Measurements from ENCODE around the gene HBE1. TPM values are rescaled to one million over a fixed set of nuclear protein-coding genes. Genes with fewer than 3 reads are reported as not detected.

The HBE1 gene
- total and polyA plus RNA-seq, 9 of the 15 experiments (the other 6 are each of a cell fraction or from before 2014, with no cell fraction given): 612 to 10,250 (median 2,181) TPM

DNA sequence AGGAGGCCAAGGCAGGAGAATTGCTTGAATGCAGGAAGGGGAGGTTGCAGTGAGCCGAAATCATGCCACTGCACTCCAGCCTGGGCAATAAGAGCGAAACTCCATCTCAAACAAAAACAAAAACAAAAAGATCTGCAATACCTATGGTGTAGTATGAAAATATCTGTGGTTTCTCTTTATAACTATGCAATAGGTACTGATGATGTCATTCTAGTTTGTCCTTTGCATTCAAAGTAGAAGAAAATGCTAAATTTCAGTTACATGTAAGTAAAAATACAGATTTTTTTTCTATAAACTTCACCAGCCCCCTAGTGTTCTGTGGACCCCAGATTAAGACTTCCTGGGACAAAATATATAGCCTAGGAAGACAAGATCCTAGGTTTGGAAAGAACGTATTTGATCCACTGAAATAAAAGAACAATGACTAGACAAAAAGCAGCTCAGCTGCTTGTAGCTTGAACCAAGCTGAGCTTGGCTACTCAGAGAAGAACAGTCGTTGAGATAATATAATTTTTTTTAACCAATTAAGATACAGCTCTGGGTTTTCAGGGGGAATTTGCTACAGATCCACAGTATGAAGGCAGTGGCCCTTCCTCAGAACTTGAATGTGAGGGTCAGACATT lies 2.8 kb upstream of the HBE1 start (continued):
- no peak for TF ChIP-seq USF1 (CRISPR knock-in tag; IDR thresholded peaks at IDR 0.05)
- TF ChIP-seq MEF2A (IDR thresholded peaks at IDR 0.05; ENCODE audit: control insufficient read depth, low read depth, low read length): no peak
- TF ChIP-seq HNRNPLL (IDR thresholded peaks at IDR 0.05; ENCODE audit: low read depth, low read length, poor library complexity, severe bottlenecking): no peak
- TF ChIP-seq ZNF644 (tag; IDR thresholded peaks at IDR 0.05; ENCODE audit: low read depth): no peak
- 0 out of 2 replicates have a peak, but pooled peaks have one; percentile 18 for TF ChIP-seq SMAD4 (CRISPR knock-in tag; conservative IDR thresholded peaks at IDR 0.05)
- no peak for TF ChIP-seq YBX1 (IDR thresholded peaks at IDR 0.05)
- TF ChIP-seq DMBX1 (CRISPR knock-in tag; IDR thresholded peaks at IDR 0.05; ENCODE audit: borderline replicate concordance): 0 out of 2 replicates have a peak, but pooled peaks have one; percentile 38
- TF ChIP-seq, protein P1, sequence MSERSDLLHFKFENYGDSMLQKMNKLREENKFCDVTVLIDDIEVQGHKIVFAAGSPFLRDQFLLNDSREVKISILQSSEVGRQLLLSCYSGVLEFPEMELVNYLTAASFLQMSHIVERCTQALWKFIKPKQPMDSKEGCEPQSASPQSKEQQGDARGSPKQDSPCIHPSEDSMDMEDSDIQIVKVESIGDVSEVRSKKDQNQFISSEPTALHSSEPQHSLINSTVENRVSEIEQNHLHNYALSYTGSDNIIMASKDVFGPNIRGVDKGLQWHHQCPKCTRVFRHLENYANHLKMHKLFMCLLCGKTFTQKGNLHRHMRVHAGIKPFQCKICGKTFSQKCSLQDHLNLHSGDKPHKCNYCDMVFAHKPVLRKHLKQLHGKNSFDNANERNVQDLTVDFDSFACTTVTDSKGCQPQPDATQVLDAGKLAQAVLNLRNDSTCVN (CRISPR knock-in tag; IDR thresholded peaks at IDR 0.05): no peak
- TF ChIP-seq GTF2A2 (tag; IDR thresholded peaks at IDR 0.05): 0 out of 2 replicates have a peak, but pooled peaks have one; percentile 23
- no peak for TF ChIP-seq GABPB2 (CRISPR knock-in tag; conservative IDR thresholded peaks at IDR 0.05)
- TF ChIP-seq MAFK (IDR thresholded peaks at IDR 0.05; ENCODE audit: low read length): peak; percentile 67; the same call in 1 of the 2 replicates
- TF ChIP-seq LEF1 (IDR thresholded peaks at IDR 0.05): no peak
- TF ChIP-seq TFAM (CRISPR knock-in tag; conservative IDR thresholded peaks at IDR 0.05): no peak
- TF ChIP-seq, protein P2, sequence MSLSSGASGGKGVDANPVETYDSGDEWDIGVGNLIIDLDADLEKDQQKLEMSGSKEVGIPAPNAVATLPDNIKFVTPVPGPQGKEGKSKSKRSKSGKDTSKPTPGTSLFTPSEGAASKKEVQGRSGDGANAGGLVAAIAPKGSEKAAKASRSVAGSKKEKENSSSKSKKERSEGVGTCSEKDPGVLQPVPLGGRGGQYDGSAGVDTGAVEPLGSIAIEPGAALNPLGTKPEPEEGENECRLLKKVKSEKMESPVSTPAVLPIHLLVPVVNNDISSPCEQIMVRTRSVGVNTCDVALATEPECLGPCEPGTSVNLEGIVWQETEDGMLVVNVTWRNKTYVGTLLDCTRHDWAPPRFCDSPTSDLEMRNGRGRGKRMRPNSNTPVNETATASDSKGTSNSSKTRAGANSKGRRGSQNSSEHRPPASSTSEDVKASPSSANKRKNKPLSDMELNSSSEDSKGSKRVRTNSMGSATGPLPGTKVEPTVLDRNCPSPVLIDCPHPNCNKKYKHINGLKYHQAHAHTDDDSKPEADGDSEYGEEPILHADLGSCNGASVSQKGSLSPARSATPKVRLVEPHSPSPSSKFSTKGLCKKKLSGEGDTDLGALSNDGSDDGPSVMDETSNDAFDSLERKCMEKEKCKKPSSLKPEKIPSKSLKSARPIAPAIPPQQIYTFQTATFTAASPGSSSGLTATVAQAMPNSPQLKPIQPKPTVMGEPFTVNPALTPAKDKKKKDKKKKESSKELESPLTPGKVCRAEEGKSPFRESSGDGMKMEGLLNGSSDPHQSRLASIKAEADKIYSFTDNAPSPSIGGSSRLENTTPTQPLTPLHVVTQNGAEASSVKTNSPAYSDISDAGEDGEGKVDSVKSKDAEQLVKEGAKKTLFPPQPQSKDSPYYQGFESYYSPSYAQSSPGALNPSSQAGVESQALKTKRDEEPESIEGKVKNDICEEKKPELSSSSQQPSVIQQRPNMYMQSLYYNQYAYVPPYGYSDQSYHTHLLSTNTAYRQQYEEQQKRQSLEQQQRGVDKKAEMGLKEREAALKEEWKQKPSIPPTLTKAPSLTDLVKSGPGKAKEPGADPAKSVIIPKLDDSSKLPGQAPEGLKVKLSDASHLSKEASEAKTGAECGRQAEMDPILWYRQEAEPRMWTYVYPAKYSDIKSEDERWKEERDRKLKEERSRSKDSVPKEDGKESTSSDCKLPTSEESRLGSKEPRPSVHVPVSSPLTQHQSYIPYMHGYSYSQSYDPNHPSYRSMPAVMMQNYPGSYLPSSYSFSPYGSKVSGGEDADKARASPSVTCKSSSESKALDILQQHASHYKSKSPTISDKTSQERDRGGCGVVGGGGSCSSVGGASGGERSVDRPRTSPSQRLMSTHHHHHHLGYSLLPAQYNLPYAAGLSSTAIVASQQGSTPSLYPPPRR (CRISPR knock-in tag; IDR thresholded peaks at IDR 0.05; ENCODE audit: borderline replicate concordance): no peak
- 0 out of 2 replicates have a peak, but pooled peaks have one; percentile 17 for TF ChIP-seq CREB3 (tag; conservative IDR thresholded peaks at IDR 0.05; ENCODE audit: low read depth)
- no peak for TF ChIP-seq ZNF274 (IDR thresholded peaks at IDR 0.05; ENCODE audit: borderline replicate concordance, low read depth, low read length)
- TF ChIP-seq NFE2L1 (tag; IDR thresholded peaks at IDR 0.05; ENCODE audit: borderline replicate concordance, low read depth): peak; percentile 85
- no peak for TF ChIP-seq ZNF217 (CRISPR knock-in tag; IDR thresholded peaks at IDR 0.05)
- peak; percentile 42; the same call in 1 of the 2 replicates for TF ChIP-seq DPF2 (IDR thresholded peaks at IDR 0.05)
- no peak for TF ChIP-seq ZNF140 (CRISPR knock-in tag; IDR thresholded peaks at IDR 0.05)
- no peak for TF ChIP-seq ZNF197 (CRISPR knock-in tag; IDR thresholded peaks at IDR 0.05; ENCODE audit: low read depth)

Data from K562 (cell line).